ENCODE data around the gene UPF3A.
A peak's percentile ranks its signal among the peaks of the same experiment; 100 is the strongest.
"Not testable (repeated sequence)": the region's sequence is repeated elsewhere in the genome, so short reads cannot be mapped to it uniquely, and the experiment has no call there.

UPF3A gene, protein sequence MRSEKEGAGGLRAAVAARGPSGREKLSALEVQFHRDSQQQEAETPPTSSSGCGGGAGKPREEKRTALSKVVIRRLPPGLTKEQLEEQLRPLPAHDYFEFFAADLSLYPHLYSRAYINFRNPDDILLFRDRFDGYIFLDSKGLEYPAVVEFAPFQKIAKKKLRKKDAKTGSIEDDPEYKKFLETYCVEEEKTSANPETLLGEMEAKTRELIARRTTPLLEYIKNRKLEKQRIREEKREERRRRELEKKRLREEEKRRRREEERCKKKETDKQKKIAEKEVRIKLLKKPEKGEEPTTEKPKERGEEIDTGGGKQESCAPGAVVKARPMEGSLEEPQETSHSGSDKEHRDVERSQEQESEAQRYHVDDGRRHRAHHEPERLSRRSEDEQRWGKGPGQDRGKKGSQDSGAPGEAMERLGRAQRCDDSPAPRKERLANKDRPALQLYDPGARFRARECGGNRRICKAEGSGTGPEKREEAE

DNA sequence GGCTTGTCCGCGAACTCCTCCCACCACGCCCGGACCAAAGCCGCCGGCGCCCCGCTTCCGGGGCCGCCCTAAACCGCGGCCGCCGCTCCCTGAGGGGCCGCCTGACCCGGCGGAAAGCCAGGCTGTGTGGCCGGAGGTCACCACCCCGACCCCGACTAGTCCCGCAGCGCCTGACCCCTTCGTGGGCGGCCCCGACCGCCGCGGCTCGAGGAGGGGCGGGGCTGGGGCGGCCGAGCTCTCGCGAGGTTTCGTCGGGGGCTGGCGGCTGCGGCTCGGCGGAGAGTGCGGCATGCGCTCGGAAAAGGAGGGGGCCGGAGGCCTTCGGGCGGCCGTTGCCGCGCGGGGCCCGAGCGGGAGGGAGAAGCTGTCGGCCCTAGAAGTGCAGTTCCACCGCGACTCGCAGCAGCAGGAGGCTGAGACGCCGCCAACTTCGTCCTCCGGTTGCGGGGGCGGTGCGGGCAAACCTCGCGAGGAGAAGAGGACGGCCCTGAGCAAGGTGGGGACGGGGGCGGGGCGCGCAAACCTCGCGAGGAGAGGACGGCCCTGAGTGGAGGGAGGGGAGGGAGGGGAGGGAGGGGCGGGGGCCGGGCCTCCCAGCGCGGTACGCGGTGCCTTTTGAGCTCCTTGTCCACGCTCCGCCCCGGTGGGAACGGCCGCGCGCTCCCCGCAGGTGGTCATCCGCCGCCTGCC is at the start of gene UPF3A:
UPF3A (plus strand) TSS at position 251 of the 690 bp plus-strand sequence; CDS start at position 290, 39 bp downstream.
- DNase-seq = peak; percentile 94

DNA sequence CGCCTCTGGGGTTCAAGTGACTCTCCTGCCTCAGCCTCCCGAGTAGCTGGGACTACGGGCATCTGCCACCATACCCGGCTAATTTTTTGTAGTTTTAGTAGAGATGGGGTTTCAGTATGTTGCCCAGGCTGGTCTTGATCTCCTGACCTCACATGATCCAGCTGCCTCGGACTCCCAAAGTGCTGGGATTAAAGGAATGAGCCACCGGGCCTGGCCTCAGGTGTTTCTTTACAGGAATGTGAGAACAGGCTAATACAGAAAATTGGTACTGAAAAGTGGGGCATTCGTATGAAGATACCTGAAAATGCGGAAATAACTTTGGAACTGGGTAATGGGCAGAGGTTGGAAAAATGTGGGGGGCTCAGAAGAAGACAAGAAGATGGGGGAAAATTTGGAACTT is 49.5 kb upstream of the UPF3A start:
- DNase-seq = no peak

DNA sequence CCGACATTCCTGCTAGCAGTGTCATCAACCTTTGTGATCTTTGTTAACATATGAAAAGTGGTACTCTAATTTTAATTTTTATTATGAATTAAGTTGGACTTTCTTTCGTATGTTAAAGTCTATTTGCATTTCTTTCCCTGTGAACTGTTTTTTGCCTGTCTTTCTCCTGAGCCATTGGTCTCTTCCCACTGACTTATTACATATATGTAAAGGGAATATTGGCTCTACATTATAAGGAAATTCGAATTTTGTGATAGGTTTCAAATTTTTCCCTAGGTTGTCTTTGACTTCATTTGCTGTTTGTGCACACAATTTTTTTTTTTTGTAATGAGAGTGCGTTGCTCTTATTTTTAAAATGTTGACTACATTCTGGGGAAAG is 47.1 kb upstream of the UPF3A start:
- DNase-seq = no peak

DNA sequence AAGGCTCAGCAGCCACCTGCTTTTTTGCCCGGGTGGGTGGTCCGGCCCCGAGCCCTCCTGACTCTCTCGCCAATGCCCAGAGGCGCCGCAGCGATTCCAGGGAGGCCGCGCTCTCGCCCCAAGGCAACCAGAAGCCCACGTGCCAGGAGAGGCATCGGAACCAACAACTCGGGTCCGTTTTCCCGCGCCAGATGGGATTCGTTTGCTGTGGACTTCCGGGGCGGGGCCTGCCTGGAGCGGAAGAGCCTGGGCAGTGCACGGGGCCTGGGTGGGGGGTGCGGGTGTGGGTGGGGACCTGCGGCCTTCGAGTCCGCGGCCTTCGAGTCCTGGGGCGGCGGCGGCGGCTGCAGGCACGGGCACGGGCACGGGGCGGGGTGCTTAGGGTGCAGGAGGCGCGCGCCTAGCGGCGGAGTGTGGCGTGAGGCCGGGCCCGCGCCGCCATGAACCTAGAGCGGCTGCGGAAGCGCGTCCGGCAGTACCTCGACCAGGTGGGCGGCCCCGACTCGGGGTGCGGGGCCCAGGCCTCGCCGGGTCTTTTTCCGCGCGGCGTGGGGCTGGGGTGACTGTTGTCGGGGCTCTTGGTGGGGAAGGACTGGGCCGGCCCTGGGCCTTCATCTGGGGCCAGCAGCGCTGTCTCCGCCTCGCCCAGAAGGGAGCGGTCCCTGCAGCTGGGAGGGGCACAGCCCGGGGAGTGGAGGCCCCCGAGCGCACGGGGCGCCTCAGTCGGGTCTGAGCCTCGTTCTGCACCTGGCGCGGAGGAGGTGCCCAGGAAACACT is 46.6 kb upstream of the UPF3A start, which contains the start of gene CDC16:
CDC16 (plus strand) TSS at position 253 of the 777 bp plus-strand sequence; CDS start at position 441, 188 bp downstream.
- peak; percentile 86 for DNase-seq

DNA sequence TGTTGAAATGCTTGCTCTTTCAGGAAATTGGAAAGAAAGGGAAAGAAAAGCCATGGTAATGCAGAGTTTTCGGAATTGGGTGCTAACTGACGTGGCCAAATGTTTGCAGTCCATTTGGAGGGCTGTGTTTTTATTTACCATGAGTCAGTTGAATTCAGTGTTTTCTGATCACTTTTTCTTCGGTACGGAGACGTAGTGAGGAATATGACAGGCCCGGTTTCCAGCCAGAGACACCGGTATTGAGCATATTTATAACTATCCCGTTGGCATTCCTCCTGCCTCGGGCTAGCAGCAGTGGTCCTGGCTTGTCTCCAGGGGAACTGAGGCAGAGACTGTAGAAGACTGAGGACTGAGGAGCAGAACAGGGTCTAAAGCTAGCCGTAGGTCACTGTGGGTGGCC is 45.7 kb upstream of the UPF3A start:
- DNase-seq = no peak

DNA sequence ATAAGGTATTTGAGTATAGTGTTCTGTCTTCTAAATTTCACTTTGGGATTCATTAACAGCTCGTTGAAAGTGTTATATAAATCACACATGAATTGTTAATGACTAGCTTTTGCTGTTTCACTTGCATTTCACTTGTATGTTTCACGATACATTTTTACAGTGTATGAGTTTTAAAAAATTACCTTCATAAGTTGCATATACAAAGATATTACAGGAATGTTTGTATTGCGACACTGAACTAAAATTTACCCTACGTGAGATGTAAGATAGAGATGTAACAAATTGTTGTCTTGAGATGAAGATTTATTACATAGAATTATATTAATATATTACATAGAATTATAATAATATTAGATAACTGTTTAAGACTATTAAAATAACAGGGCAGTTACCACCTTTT is 45.2 kb upstream of the UPF3A start:
- DNase-seq = no peak

DNA sequence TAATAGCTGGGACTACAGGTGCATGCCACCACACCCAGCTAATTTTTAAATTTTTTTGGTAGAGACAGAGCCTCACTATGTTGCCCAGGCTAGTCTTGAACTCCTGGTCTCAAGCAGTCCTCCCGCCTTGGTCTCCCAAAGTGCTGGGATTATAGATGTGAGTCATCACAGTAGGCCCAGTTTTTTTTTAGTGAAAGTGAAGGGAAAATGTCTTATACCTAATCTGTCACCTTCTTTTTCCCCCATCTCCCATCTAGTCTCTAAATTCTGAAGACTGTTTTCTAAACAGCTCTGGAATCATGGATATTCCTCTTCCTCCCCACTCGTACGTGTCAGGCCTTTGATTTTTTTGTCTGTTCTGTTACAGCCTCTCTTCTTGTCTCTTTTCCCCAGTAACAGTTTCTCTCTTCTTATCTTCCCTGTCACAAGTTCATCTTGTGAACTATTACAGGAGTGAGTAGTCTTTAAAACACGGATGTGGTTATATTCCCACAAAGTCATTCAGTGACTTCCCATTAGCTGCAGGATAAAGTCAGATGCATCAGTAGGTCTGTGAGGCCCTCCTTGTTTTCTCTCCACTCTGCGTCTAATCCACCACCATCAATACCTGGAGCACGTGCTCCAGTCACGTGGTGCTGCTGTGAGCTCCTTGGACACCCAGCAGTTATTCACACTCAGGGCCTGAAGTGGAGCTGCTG is 43.8 kb upstream of the UPF3A start:
- no peak for DNase-seq

DNA sequence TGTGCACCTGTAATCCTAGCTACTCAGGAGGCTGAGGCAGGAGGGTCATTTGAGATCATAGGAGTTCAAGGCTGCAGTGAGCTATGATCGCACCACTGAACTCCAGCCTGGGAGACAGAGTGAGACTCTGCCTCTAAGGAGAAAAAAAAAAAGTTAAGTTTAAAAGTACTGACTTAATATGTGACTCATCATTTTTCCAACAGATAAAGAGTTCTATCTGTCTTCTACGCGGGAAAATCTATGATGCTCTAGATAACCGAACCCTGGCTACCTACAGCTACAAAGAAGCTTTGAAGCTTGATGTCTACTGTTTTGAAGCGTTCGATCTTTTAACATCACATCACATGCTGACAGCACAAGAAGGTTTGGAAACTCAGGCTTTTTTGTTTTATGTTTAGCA is 39.5 kb upstream of the UPF3A start:
- DNase-seq = no peak

DNA sequence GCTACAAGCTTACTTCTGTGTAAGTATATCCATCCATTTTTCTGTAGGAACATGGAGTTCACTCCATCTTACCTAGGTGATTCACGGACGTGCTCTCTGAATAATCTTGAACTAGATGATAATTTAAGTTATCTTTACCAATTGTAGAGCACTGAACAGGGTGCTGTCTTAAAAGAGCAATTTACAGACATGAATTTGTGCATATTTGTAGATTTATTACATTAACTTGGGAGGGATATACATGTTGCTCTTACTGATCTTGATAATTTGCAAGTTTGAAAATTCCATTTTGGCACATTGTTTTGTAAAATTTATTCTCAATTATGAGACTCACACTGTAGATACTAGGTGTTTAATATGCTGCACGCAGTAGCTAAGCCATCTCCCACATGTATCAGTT is 37.4 kb upstream of the UPF3A start:
- DNase-seq = no peak

DNA sequence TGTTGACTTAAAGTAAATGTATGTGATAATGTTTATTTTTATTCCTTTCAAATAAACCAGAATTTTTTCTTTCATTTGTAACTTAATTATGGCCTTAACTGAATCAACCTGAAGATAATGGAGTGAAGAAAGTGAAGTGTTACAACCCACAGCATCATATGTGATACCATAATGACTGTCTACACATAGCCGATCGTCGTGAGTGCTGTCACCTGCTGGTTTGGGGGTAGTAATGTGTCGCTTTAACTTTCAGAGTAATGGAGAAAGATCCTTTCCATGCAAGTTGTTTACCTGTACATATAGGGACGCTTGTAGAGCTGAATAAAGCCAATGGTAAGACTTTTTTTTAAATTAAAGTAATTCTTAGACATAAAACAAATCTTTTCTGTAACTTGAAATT is 36.8 kb upstream of the UPF3A start:
- no peak for DNase-seq

DNA sequence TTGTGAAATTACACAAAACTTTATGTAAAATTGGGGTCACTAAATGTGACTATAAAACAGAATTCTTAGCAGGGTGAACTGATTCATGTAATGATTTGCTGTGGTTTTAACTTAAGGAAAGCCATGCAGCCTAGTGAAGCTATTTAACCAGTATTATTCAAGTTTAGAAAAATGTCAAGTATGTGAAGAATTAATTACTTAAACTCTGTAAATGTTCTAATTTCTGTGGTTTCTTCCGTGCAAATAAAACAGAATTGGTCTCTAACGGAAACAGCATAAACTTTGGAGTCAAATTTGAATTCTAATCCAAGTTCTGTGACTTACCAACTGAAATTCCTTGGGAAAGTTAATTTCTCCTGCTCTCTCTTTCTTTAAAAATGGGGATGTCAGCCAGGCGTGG is 33.4 kb upstream of the UPF3A start:
- DNase-seq = no peak

DNA sequence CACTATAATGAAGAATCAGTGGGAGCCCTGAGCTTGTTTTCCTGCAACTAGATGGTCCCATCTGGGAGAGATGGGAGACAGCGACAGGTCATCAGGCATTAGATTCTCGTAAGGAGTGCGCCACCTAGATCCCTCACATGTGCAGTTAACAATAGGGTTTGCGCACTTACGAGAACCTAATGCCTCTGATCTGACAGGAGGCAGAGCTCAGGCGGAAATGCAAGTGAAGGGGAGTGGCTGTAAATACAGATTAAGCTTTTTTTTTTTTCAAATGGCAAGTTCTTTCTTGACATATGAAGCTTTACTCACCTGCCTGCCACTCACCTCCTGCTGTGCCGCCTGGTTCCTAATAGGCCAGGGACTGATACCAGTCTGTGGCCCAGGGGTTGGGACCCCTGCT is 32.3 kb upstream of the UPF3A start:
- no peak for DNase-seq

DNA sequence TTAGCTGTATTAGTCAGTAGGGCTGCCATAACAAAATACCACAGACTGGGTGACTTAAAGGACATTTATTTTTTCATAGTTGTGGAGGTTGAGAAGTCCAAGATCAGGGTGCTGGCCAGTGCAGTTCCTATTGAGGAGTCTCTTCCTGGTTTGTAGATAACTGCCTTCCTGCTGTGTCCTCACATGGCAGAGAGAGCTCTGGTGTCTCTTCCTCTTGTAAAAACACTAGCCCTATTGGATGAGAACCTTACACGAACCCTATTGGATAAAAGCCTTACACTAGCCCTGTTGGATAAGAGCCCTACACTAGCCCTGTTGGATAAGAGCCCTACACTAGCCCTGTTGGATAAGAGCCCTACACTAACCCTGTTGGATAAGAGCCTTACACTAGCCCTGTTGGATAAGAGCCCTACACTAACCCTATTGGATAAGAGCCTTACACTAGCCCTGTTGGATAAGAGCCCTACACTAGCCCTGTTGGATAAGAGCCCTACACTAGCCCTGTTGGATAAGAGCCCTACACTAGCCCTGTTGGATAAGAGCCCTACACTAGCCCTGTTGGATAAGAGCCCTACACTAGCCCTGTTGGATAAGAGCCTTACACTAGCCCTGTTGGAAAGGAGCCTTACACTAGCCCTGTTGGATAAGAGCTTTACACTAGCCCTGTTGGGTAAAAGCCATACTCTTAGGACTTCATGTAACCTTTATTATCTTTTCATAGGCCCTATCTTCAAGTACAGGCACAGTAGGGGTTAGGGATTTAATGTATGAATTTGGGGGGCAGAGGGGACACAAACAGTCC is 29.6 kb upstream of the UPF3A start:
- not testable (repeated sequence) for DNase-seq

DNA sequence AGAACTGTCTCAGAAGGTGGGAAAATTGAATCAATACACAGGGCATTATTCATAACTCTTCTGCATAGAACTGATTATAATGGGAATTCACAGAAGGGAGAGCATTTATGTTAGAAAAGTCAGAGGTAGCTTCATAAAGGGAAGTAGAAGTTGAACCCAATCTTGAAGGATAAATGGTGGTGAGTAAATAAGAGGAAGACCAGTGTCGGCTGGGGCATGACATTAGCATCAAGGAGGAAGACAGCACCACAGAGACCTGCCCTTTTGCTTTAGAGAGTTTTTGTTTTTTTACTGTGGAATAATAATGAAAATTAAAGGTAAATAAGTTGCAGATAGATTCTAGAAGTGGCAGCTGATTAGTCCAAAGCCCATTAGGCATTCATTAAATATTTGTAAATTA is 24.9 kb upstream of the UPF3A start:
- DNase-seq = no peak

DNA sequence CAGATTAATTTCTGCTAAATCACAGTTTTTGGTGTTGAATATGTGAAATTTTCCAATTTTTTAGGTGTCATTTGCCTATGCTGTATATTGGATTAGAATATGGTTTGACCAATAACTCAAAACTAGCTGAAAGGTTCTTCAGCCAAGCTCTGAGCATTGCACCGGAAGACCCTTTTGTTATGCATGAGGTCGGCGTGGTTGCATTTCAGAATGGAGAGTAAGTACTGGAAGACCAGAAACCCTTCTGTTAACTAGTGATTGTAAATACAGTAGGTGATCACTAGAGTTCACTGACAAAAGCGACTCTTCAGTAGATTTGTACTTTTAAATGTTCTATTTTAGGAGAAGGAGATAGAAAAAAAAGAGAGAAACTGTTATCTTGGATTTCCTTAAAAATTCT is 24.4 kb upstream of the UPF3A start:
- DNase-seq = no peak

DNA sequence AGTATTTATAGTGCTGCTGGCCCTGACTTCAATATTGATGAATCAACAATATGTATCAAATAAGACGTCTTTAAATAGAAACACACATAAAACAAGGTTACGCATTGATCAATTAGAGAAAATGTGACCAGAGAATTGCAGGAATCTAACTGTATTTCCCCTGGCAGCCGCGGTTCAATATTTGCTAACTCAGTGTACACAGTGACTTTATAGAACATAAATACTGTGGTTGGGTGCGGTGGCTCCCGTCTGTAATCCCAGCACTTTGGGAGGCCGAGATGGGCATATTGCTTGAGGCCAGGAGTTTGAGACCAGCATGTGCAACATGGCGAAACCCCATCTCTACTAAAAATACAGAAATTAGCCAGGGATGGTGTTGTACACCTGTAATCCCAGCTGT is 22.8 kb upstream of the UPF3A start:
- no peak for DNase-seq

DNA sequence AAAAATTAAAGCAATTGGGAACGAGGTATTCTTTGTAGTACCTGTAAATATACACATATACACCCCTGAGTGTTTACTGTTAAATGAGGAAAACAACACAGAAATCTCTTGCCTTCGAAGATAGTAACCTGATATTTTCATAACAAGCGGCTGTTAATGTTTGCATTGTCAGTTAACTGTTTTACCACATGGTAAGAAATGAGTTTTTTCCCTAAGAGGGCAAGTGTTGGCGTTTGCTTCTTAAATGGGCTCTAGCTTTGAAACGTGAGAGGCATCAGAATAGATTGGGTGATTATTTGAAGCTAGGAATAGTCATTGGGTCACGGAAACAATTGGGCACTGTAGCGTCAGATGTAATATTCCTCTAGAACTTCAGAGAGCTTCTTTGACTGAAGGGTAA is 22.0 kb upstream of the UPF3A start:
- DNase-seq = no peak

DNA sequence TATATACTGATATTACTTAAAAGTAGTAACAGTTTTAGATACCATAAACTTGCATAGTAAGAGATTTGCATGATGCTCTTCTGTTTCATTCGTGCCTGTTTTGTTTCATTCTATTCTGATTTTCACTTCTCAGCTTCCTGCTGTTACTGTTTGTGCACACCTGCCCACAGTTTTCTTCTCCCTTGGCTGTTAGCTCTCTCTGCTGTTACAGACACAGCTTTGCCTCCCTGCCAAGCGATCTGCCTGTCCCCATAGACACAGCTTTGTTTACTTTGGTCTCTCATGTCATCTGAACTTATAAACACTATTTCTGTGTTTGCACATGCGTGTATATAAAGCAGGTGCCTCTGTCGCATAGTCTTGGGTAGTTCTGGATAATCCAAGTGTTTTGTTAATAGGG is 21.4 kb upstream of the UPF3A start:
- DNase-seq = no peak

DNA sequence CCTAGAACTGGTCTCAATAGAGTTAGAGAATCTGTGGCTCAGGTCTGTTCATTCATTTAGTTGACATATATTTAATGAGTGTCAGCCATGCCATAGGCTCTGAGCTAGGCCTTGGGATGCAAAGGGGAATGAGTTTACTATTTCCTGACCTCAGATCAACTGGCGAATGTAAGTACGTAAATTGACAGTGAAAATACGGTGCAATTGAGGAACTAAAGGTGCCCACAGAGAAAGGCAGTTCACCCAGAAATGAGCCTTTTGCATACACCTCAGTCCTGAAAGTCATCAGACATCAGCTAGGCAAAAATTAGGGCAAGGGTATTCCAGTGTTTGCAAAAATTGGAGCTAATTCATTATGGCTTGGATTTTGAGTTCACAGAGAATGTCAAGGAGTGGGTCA is 20.6 kb upstream of the UPF3A start:
- DNase-seq = no peak

DNA sequence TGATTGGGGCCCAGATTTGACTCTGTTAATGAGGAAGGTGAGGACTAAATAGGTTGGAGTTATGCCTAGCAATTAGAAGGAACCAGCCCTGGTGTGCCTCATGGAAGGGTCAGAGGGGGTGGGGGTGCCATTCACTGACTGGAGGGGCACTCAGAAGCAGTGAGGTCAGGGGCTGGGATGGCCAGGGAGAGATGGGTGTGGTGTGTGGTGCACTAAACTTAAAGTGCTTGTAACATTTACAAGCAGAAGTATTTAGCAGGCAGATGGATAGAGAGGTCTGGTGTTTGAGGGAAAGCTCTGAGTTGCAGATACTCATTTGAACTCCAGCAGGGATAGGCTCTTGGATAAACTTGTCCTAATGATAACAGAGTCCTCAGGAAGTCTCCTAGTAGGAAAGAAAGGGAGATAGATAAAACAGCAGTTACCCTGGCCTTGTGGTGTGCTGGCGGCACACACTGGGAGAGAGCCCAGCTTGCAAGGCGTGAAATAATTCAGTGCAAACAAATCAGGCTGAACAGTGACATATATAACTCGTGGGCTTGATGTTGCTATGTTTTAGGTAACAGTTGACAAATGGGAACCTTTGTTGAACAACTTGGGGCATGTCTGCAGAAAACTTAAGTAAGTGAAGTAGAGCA is 20.0 kb upstream of the UPF3A start:
- no peak for DNase-seq

DNA sequence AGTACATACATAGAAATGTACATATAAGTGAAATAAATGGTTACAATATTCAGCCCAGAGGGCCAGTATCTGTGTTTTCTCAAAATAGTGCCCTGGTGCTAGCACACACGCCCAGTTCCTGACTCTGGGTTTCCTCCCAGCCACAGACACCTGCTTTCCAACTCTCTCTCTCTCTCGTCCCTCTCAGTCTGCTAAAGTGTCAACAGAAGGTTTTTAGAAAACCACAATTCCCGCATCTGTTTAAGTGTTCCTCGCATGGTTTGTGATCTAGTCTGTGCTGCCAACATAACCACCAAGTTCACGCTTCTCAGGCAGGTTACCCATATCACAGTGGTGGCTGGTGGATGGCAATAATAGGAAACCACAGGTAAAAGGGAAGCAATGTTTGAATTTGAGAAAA is 17.8 kb upstream of the UPF3A start:
- DNase-seq = no peak

DNA sequence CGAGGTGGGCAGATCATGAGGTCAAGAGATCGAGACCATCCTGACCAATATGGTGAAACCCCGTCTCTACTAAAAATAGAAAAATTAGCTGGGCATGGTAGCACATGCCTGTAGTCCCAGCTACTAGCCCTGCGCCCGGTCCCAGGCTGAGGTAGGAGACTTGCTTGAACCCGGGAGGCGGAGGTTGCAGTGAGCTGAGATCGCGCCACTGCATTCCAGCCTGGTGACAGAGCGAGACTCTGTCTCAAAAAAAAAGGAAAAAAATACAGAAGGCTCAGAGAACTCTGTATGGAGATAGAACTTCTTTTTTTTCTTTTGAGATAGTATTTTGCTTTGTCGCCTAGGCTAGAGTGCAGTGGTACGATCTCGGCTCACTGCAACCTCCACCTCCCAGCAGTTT is 17.1 kb upstream of the UPF3A start:
- DNase-seq = not testable (repeated sequence)

All from activated CD4-positive, CD25-positive, alpha-beta regulatory T cell treated with anti-CD3 and anti-CD28 coated beads, Interleukin-2, amount 50 U/mL, for 72 hours (primary cell).